GM12878 (cell line): ENCODE results near the gene ZSCAN25. TPM values are rescaled to one million over a fixed set of nuclear protein-coding genes. Genes with fewer than 3 reads are reported as not detected.

ENCODE experiments used
- ATAC-seq: fragments of 200-7000 bp; cut with Tn5 transposase; 3 replicates; pipeline ENCODE4 v1.9.1; 2020; ENCODE audit warnings: mild to moderate bottlenecking, moderate library complexity
- BruUV-seq: library from RNA; stranded (reverse); fragments of 400-500 nt; replicated peaks from 2 replicates; lab custom pipeline; 2021; lab: Mats Ljungman, UMichigan
- CTCF ChIA-PET: fragments of 300-600 bp; sonication (Branson Sonifier 250); formaldehyde crosslinking; extraction: SDS; loops from one replicate; lab custom pipeline; 2021; ENCODE audit warnings: inconsistent platforms; lab: Yijun Ruan, JAX
- POLR2A ChIA-PET: fragments of 350-600 bp; formaldehyde crosslinking; extraction: SDS; loops from one replicate; lab custom pipeline; 2021; ENCODE audit warnings: inconsistent platforms; lab: Charles Lee
- RAD21 ChIA-PET: fragments of 300-600 bp; sonication (Branson Sonifier 250); formaldehyde crosslinking; loops from one replicate; lab custom pipeline; 2023; ENCODE audit warnings: antibody characterized with exemption; ENCODE audit not compliant: unreplicated experiment; lab: Charles Lee
- SMC1A ChIA-PET: fragments of 300-600 bp; sonication (Branson Sonifier 250); formaldehyde crosslinking; loops from one replicate; lab custom pipeline; 2023; ENCODE audit not compliant: unreplicated experiment, uncharacterized antibody; lab: Charles Lee
- DNase-seq: peaks from one replicate; pipeline ENCODE4 v3.0.0-alpha.2; 2011; ENCODE audit warnings: low read depth, low spot score
- FAIRE-seq: peaks from 3 replicates; lab custom pipeline; 2011; peaks lifted over from hg19 to GRCh38; lab: Jason Lieb, UNC
- H2AFZ ChIP-seq: 2 replicates; pipeline ENCODE4 v1.6.0; 2011; ENCODE audit warnings: low read depth, low read length, control low read depth; ENCODE audit not compliant: control insufficient read depth
- H3K27ac ChIP-seq: 2 replicates; pipeline ENCODE4 v1.5.1; 2011; ENCODE audit warnings: control low read depth; ENCODE audit not compliant: control insufficient read depth, insufficient read depth
- H3K27me3 ChIP-seq, 2 experiments: replicated peaks in 1 of 2; 2 replicates each; pipeline versions ENCODE4 v1.6.0 to v1.6.1; 2011; ENCODE audit warnings: low read length in 1 of 2; ENCODE audit not compliant: control insufficient read depth in 2 of 2, insufficient read depth in 2 of 2
- H3K36me3 ChIP-seq, 2 experiments: 2 replicates each; pipeline ENCODE4 v1.5.1; 2011; ENCODE audit warnings: low read length in 1 of 2; ENCODE audit not compliant: control insufficient read depth in 2 of 2, insufficient read depth in 2 of 2
- H3K4me1 ChIP-seq: 2 replicates; pipeline ENCODE4 v1.6.1; 2011; ENCODE audit warnings: mild to moderate bottlenecking, low read length, moderate library complexity, mixed read lengths; ENCODE audit not compliant: control insufficient read depth, insufficient read depth
- H3K4me2 ChIP-seq: 2 replicates; pipeline ENCODE4 v1.6.0; 2011; ENCODE audit warnings: control low read depth; ENCODE audit not compliant: control insufficient read depth, insufficient read depth
- H3K4me3 ChIP-seq: fragments of 200-600 bp; sonication (generic); 2 replicates; pipeline ENCODE4 v1.5.1; 2016
- H3K79me2 ChIP-seq: 2 replicates; pipeline ENCODE4 v1.6.0; 2011; ENCODE audit warnings: low read length; ENCODE audit not compliant: control insufficient read depth, insufficient read depth
- H3K9ac ChIP-seq: 2 replicates; pipeline ENCODE4 v1.8.0; 2011; ENCODE audit warnings: low read length, control low read depth, mixed read lengths; ENCODE audit not compliant: control insufficient read depth, insufficient read depth
- H3K9me3 ChIP-seq: replicated peaks from 3 replicates; pipeline ENCODE4 v1.5.1; 2011; ENCODE audit warnings: mild to moderate bottlenecking, low read length; ENCODE audit not compliant: control insufficient read depth, insufficient read depth
- H4K20me1 ChIP-seq: 2 replicates; pipeline ENCODE4 v1.6.0; 2011; ENCODE audit not compliant: control insufficient read depth, insufficient read depth
- ATF3 ChIP-seq: IDR thresholded peaks from 2 replicates; pipeline ENCODE4 v1.6.1; 2011; ENCODE audit warnings: low read depth, mild to moderate bottlenecking, low read length, moderate library complexity, borderline replicate concordance; ENCODE audit errors: extremely low read depth
- CBX5 ChIP-seq: sonication (generic); IDR thresholded peaks from 2 replicates; pipeline ENCODE4 v1.6.1; 2016; ENCODE audit warnings: low read depth, moderate library complexity, mild to moderate bottlenecking, inconsistent platforms
- FOXK2 ChIP-seq: fragments of 450-650 bp; IDR thresholded peaks from 2 replicates; pipeline ENCODE4 v1.6.1; 2017; ENCODE audit warnings: mild to moderate bottlenecking, moderate library complexity
- GABPA ChIP-seq: IDR thresholded peaks from 2 replicates; pipeline ENCODE4 v1.6.1; 2014; ENCODE audit warnings: antibody characterized with exemption, low read depth, mild to moderate bottlenecking, inconsistent platforms
- IKZF2 ChIP-seq, 2 experiments: fragments of 450-650 bp; IDR thresholded peaks; 2 replicates each; pipeline ENCODE4 v1.6.1; 2017; ENCODE audit warnings: mild to moderate bottlenecking in 2 of 2, moderate library complexity in 2 of 2
- JUND ChIP-seq: IDR thresholded peaks from 2 replicates; pipeline ENCODE4 v1.6.1; 2012; ENCODE audit warnings: low read depth, mild to moderate bottlenecking, low read length, improper control_type of control experiment, moderate library complexity
- KDM1A ChIP-seq: fragments of 200-600 bp; sonication (generic); IDR thresholded peaks from 2 replicates; pipeline ENCODE4 v1.6.1; 2016; ENCODE audit warnings: borderline replicate concordance
- NBN ChIP-seq: fragments of 450-650 bp; IDR thresholded peaks from 2 replicates; pipeline ENCODE4 v1.6.1; 2016
- NRF1 ChIP-seq: conservative IDR thresholded peaks from 2 replicates; pipeline ENCODE4 v1.6.1; 2011; ENCODE audit warnings: mild to moderate bottlenecking, low read depth, low read length, improper control_type of control experiment
- POLR2A ChIP-seq: IDR thresholded peaks from 2 replicates; pipeline ENCODE4 v1.6.1; 2011; ENCODE audit warnings: low read depth, mild to moderate bottlenecking, low read length
- RAD51 ChIP-seq: fragments of 450-650 bp; IDR thresholded peaks from 2 replicates; pipeline ENCODE4 v1.6.1; 2016; ENCODE audit warnings: moderate library complexity, mild to moderate bottlenecking, inconsistent platforms
- RUNX3 ChIP-seq: IDR thresholded peaks from 2 replicates; pipeline ENCODE4 v1.6.1; 2012; ENCODE audit warnings: low read length, inconsistent platforms
- SPI1 ChIP-seq: IDR thresholded peaks from 2 replicates; pipeline ENCODE4 v1.6.1; 2011; ENCODE audit warnings: low read depth, mild to moderate bottlenecking, low read length, moderate library complexity, borderline replicate concordance; ENCODE audit not compliant: insufficient read depth
- SRF ChIP-seq, 2 experiments: IDR thresholded peaks; 2 replicates each; pipeline ENCODE4 v1.6.1; 2011; ENCODE audit warnings: low read depth in 2 of 2, low read length in 2 of 2, mild to moderate bottlenecking in 1 of 2, moderate library complexity in 1 of 2
- STAT3 ChIP-seq: IDR thresholded peaks from 2 replicates; pipeline ENCODE4 v1.6.1; 2011; ENCODE audit warnings: low read depth, low read length, improper control_type of control experiment
- TCF7 ChIP-seq: IDR thresholded peaks from 2 replicates; pipeline ENCODE4 v1.6.1; 2014; ENCODE audit warnings: antibody characterized with exemption, borderline replicate concordance
- ZBTB33 ChIP-seq: fragments of 450-650 bp; IDR thresholded peaks from 2 replicates; pipeline ENCODE4 v1.6.1; 2017; ENCODE audit warnings: mild to moderate bottlenecking
- ZNF274 ChIP-seq: IDR thresholded peaks from one replicate; pipeline ENCODE4 v1.8.0; 2011; ENCODE audit not compliant: insufficient read length, insufficient read depth
- ZNF687 ChIP-seq: fragments of 450-650 bp; IDR thresholded peaks from 2 replicates; pipeline ENCODE4 v1.6.1; 2017; ENCODE audit warnings: mild to moderate bottlenecking, moderate library complexity
- ZZZ3 ChIP-seq: IDR thresholded peaks from 2 replicates; pipeline ENCODE4 v1.6.1; 2011; ENCODE audit warnings: low read depth; ENCODE audit not compliant: control insufficient read depth, insufficient read length
- WGBS: methylation state at CpG from one replicate; pipeline ENCODE4 v1.1.6; 2016; ENCODE audit warnings: low lambda C conversion rate; ENCODE audit not compliant: insufficient replicate concordance, insufficient coverage; ENCODE audit errors: missing lambda C conversion rate; 5-methylcytosine and 5-hydroxymethylcytosine counted together
- in situ Hi-C: fragments of 300-500 bp; cut with MboI; formaldehyde crosslinking; loops from 9 replicates; pipeline ENCODE4 v1.14.3; 2018; ENCODE audit warnings: mixed read lengths
- intact Hi-C: fragments of 100-400 bp; cut with micrococcal nuclease; formaldehyde crosslinking; loops from one replicate; pipeline ENCODE4 v1.14.2; 2022; ENCODE audit not compliant: unreplicated experiment
- polyA plus RNA-seq, 11 experiments: library from polyadenylated mRNA; depleted of rRNA in 4 of 11; unstranded in 6 of 11; stranded (reverse) in 5 of 11; fragments of >200 nt; fragmentation: Nextera tagmentation in 4 of 11; fragmentation: Illumina TruSeq in 1 of 11; extraction: Ambion mirVana in 4 of 11; extraction: Trizol in 1 of 11; gene quantifications; 1 replicate in 1 of 11; 2 replicates in 10 of 11; pipeline versions ENCODE4 v1.2.1 to v1.2.3, GENCODE V29; 2011 to 2016; ENCODE audit warnings: inconsistent platforms in 2 of 11, missing spikeins in 2 of 11, low read depth in 1 of 11
- total RNA-seq, 4 experiments: library from RNA; depleted of rRNA in 3 of 4; stranded (reverse); fragments of >200 nt in 3 of 4; fragmentation: Illumina TruSeq in 1 of 4; extraction: Trizol in 1 of 4; gene quantifications; 2 replicates each; pipeline versions ENCODE4 v1.2.1 to v1.2.3, GENCODE V29; 2013 to 2021

Gene ZSCAN25
- total and polyA plus RNA-seq, 10 of the 15 experiments (the other 5 are each of a cell fraction or from before 2014, with no cell fraction given): 0.79 to 15.6 (median 9.6) TPM

GRCh38 chr7:99669782-99670181 is 53.0 kb downstream of the ZSCAN25 start:
- no peaks in the 10 kb centered on the region for H4K20me1 ChIP-seq
- H3K79me2 ChIP-seq: no peaks in the 10 kb centered on the region
- no peaks in the 10 kb centered on the region for H3K4me1 ChIP-seq
- H3K27me3 ChIP-seq: no peaks in the 10 kb centered on the region
- FAIRE-seq (no peak), DNase-seq (no peak), ATAC-seq (no peak)
- no peak overlapping the region for H2AFZ ChIP-seq
- ChIA-PET POLR2A (no interaction called here), CTCF (no interaction called here), SMC1A (no interaction called here), RAD21 (no interaction called here)
- no peak overlapping the region for H3K4me2 ChIP-seq
- intact Hi-C loops (no loop called here), in situ Hi-C loops (no loop called here)
- H3K9ac ChIP-seq: no peak overlapping the region
- TF ChIP-seq RUNX3 (no peak), STAT3 (no peak), ZNF687 (no peak), TCF7 (no peak), SPI1 (no peak), ZBTB33 (no peak), IKZF2 (IDR thresholded peaks at IDR 0.05) (no peak), SRF (IDR thresholded peaks at IDR 0.05; ENCODE audit: low read depth in 2 of 2, low read length in 2 of 2) (no peak), CBX5 (no peak), KDM1A (no peak), FOXK2 (no peak), NBN (no peak), JUND (no peak), RAD51 (no peak), NRF1 (no peak), ZZZ3 (no peak), POLR2A (no peak), ATF3 (no peak), ZNF274 (no peak), GABPA (no peak)
- 90% methylated on average over 3 of the region's 3 CpGs for WGBS
- H3K36me3 ChIP-seq: no peaks in the 10 kb centered on the region
- BruUV-seq: no TSS peak
- H3K9me3 ChIP-seq: no peaks in the 10 kb centered on the region
- no peak overlapping the region for H3K27ac ChIP-seq
- H3K4me3 ChIP-seq: no peak overlapping the region
